Measurements from ENCODE around the gene CRYGB. TPM values are rescaled to one million over a fixed set of nuclear protein-coding genes. Genes with fewer than 3 reads are reported as not detected.

CRYGB gene
- total RNA-seq, 4 donors from 2014 or later: not detected

- no peaks in the 10 kb centered on the region for H3K4me1 ChIP-seq
- no peaks in the 10 kb centered on the region for H3K27me3 ChIP-seq
- no peak for TF ChIP-seq POLR2A (IDR thresholded peaks at IDR 0.05)
- TF ChIP-seq CTCF (IDR thresholded peaks at IDR 0.05): no peak
- no peak for DNase-seq
- no peaks in the 10 kb centered on the region for H3K36me3 ChIP-seq
- H3K27ac ChIP-seq: no peak overlapping the region
- no peak overlapping the region for H3K4me3 ChIP-seq
- H3K9me3 ChIP-seq: no peaks in the 10 kb centered on the region
Observed at GRCh38 chr2:208164951-208165755, 19.2 kb upstream of the CRYGB start.

GRCh38 chr2:208163489-208163888, 17.5 kb upstream of the CRYGB start, which contains the start of gene CRYGA:
Gene CRYGA, minus strand, starts transcription at chr2:208163589. Its CDS starts 33 bp downstream, at chr2:208163556.
- no peaks in the 10 kb centered on the region for H3K36me3 ChIP-seq

GRCh38 chr2:208156439-208156838, 10.5 kb upstream of the CRYGB start:
- Histone ChIP-seq H3K27me3 (no peaks in the 10 kb centered on the region), H3K4me3 (no peak overlapping the region), H3K9me3 (no peaks in the 10 kb centered on the region), H3K4me1 (no peaks in the 10 kb centered on the region), H3K36me3 (no peaks in the 10 kb centered on the region), H3K27ac (no peak overlapping the region)
- no peak for DNase-seq
- TF ChIP-seq POLR2A (IDR thresholded peaks at IDR 0.05) (no peak), CTCF (IDR thresholded peaks at IDR 0.05) (no peak)

More at GRCh38 chr2:208163489-208163888, 17.5 kb upstream of the CRYGB start, which contains the start of gene CRYGA:
- no peak for TF ChIP-seq POLR2A (IDR thresholded peaks at IDR 0.05)
- no peak for TF ChIP-seq CTCF (IDR thresholded peaks at IDR 0.05)
- Histone ChIP-seq H3K27ac (no peak within 1 kb of the TSS), H3K27me3 (no peaks in the 10 kb centered on the region), H3K4me1 (no peaks in the 10 kb centered on the region), H3K9me3 (no peaks in the 10 kb centered on the region), H3K4me3 (no peak within 1 kb of the TSS)
- no peak for DNase-seq

GRCh38 chr2:208153156-208153555, 7.2 kb upstream of the CRYGB start:
- no peaks in the 10 kb centered on the region for H3K27me3 ChIP-seq
- no peak overlapping the region for H3K4me3 ChIP-seq
- H3K36me3 ChIP-seq: no peaks in the 10 kb centered on the region
- TF ChIP-seq POLR2A (IDR thresholded peaks at IDR 0.05): no peak
- TF ChIP-seq CTCF (IDR thresholded peaks at IDR 0.05): no peak
- DNase-seq: no peak
- no peak overlapping the region for H3K27ac ChIP-seq
- no peaks in the 10 kb centered on the region for H3K4me1 ChIP-seq
- no peaks in the 10 kb centered on the region for H3K9me3 ChIP-seq

GRCh38 chr2:208150956-208151355, 5.0 kb upstream of the CRYGB start:
- no peak for DNase-seq
- TF ChIP-seq POLR2A (IDR thresholded peaks at IDR 0.05): no peak
- TF ChIP-seq CTCF (IDR thresholded peaks at IDR 0.05): no peak

More at GRCh38 chr2:208150956-208151355, 5.0 kb upstream of the CRYGB start:
- Histone ChIP-seq H3K27me3 (no peaks in the 10 kb centered on the region), H3K36me3 (no peaks in the 10 kb centered on the region), H3K4me1 (no peaks in the 10 kb centered on the region), H3K4me3 (no peak overlapping the region), H3K9me3 (no peaks in the 10 kb centered on the region), H3K27ac (no peak overlapping the region)

Data from Peyer's patch (tissue), 4 donors.